ENCODE measurements around the gene MATN1. TPM values are rescaled to one million over a fixed set of nuclear protein-coding genes. Genes with fewer than 3 reads are reported as not detected.

MATN1 gene
- total RNA-seq, 2 donors from 2014 or later = 2.1 to 3.7 TPM

GRCh38 chr1:30718636-30719405 lies 4.6 kb downstream of the MATN1 start:
- peak overlapping the region; percentile 92 for H3K27ac Mint-ChIP-seq
- H3K4me3 Mint-ChIP-seq = peak overlapping the region; percentile 93
- H3K36me3 Mint-ChIP-seq (ENCODE audit: low read depth) = no peaks in the 10 kb centered on the region
- H3K9me3 ChIP-seq (ENCODE audit: control insufficient read depth, low read length, poor library complexity, severe bottlenecking) = no peaks in the 10 kb centered on the region
- H3K27me3 Mint-ChIP-seq = no peaks in the 10 kb centered on the region
- ATAC-seq (peak; percentile 73), DNase-seq (peak; percentile 73 to 80 (median 74))
- H3K4me1 Mint-ChIP-seq = peaks cover 21% of the 10 kb centered on the region

- no peaks in the 10 kb centered on the region for H3K27me3 Mint-ChIP-seq
- H3K36me3 Mint-ChIP-seq (ENCODE audit: low read depth) = no peaks in the 10 kb centered on the region
These were observed 5.2 kb downstream of the MATN1 start for GRCh38 chr1:30718091-30718635.

GRCh38 chr1:30716646-30717045 lies 6.7 kb downstream of the MATN1 start:
- Mint-ChIP-seq H3K27ac (no peak overlapping the region), H3K27me3 (no peaks in the 10 kb centered on the region), H3K4me1 (peaks cover 12% of the 10 kb centered on the region), H3K4me3 (no peak overlapping the region), H3K36me3 (ENCODE audit: low read depth) (no peaks in the 10 kb centered on the region)
- H3K9me3 ChIP-seq (ENCODE audit: control insufficient read depth, low read length, poor library complexity, severe bottlenecking) = no peaks in the 10 kb centered on the region
- no peak for ATAC-seq
- no peak for DNase-seq

More at GRCh38 chr1:30718091-30718635, 5.2 kb downstream of the MATN1 start:
- H3K4me3 Mint-ChIP-seq = peak overlapping the region; percentile 93
- peak; percentile 87 for ATAC-seq
- no peaks in the 10 kb centered on the region for H3K9me3 ChIP-seq (ENCODE audit: control insufficient read depth, low read length, poor library complexity, severe bottlenecking)
- H3K4me1 Mint-ChIP-seq = peaks cover 19% of the 10 kb centered on the region
- peak; percentile 97 to 100 (median 100) for DNase-seq
- H3K27ac Mint-ChIP-seq = peak overlapping the region; percentile 92

GRCh38 chr1:30715886-30716285 lies 7.5 kb downstream of the MATN1 start:
- no peaks in the 10 kb centered on the region for H3K9me3 ChIP-seq (ENCODE audit: control insufficient read depth, low read length, poor library complexity, severe bottlenecking)
- Mint-ChIP-seq H3K27ac (no peak overlapping the region), H3K4me1 (peaks cover 12% of the 10 kb centered on the region), H3K36me3 (ENCODE audit: low read depth) (no peaks in the 10 kb centered on the region), H3K4me3 (no peak overlapping the region), H3K27me3 (no peaks in the 10 kb centered on the region)
- ATAC-seq (no peak), DNase-seq (no peak)

DNA sequence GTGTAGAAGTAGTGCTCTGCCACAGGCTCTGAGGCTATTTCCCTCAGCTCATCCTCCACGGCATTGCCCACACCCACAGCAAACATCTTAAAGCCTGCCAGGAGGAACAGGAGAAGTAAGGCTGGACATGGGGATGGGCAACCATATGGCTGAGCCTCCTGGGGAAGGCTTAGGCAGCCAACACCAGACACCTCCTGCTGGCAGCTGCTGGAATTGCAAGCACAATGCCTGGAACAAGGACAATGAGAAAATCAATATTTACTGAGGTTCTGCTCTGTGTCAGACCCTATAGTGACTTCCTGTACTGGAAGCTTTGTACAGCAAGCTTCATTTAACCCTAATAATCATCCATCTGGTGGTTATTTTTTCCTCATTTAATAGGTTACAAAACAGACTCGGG lies 8.2 kb downstream of the MATN1 start:
- DNase-seq (no peak), ATAC-seq (no peak)
- Mint-ChIP-seq H3K4me1 (peaks cover 10% of the 10 kb centered on the region), H3K4me3 (no peak overlapping the region), H3K36me3 (ENCODE audit: low read depth) (no peaks in the 10 kb centered on the region), H3K27ac (no peak overlapping the region), H3K27me3 (no peaks in the 10 kb centered on the region)
- no peaks in the 10 kb centered on the region for H3K9me3 ChIP-seq (ENCODE audit: control insufficient read depth, low read length, poor library complexity, severe bottlenecking)

DNA sequence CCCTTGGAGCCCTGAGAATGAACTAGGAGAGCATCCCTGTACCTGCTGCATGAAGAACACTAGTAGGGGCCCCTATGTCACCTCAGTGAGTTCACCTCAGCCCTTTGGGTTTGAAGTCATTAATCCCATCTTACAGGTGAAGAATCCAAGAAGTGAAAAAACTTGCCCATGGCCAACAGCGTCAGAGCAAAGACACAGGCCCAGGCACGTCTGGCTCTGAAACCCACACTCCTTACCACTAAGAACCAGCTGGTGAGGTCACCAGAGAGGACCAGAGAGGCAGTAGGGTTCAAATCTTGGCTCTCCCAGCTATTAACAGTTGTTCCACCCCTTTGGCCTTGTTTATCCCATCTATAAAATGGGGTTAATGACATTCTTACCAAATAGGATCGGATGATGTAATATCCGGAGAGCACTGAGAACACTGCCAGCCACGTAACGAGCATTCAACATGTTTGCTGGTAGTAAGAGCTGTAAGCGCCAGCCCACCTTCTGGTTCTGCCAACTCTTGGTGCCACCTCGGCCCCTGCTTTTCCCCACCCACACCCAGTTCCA lies 8.8 kb downstream of the MATN1 start:
- ATAC-seq = no peak
- DNase-seq = no peak
- no peaks in the 10 kb centered on the region for H3K9me3 ChIP-seq (ENCODE audit: control insufficient read depth, low read length, poor library complexity, severe bottlenecking)
- Mint-ChIP-seq H3K4me3 (no peak overlapping the region), H3K27ac (no peak overlapping the region), H3K36me3 (ENCODE audit: low read depth) (no peaks in the 10 kb centered on the region), H3K4me1 (peaks cover 9% of the 10 kb centered on the region), H3K27me3 (peaks cover 5% of the 10 kb centered on the region)

- H3K36me3 Mint-ChIP-seq (ENCODE audit: low read depth) = no peaks in the 10 kb centered on the region
- H3K4me3 Mint-ChIP-seq = no peak overlapping the region
- H3K27ac Mint-ChIP-seq = no peak overlapping the region
These were observed 9.4 kb downstream of the MATN1 start for GRCh38 chr1:30714025-30714424.

DNA sequence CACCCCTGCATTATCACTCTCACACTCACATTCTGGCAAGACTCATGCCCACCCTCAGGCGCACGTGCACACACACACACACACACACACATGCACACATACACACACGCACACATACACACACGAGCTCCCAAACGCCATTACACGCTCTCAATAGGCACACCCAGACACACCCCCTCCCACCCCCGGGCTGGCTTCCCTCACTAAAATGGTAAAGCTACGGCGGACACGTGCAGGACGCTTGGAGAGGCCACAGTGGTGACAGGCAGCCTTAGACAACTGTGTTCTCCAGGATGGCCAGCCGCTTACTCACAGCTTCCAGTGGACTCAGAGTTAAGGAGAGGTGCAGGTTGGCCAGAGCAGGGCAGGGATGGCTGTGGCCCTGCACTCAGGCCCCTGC lies 10.1 kb downstream of the MATN1 start:
- no peaks in the 10 kb centered on the region for H3K9me3 ChIP-seq (ENCODE audit: control insufficient read depth, low read length, poor library complexity, severe bottlenecking)
- Mint-ChIP-seq H3K36me3 (ENCODE audit: low read depth) (no peaks in the 10 kb centered on the region), H3K4me3 (no peak overlapping the region), H3K4me1 (peaks cover 7% of the 10 kb centered on the region), H3K27ac (no peak overlapping the region), H3K27me3 (peaks cover 16% of the 10 kb centered on the region)
- DNase-seq (no peak), ATAC-seq (no peak)

More at GRCh38 chr1:30714025-30714424, 9.4 kb downstream of the MATN1 start:
- no peaks in the 10 kb centered on the region for H3K9me3 ChIP-seq (ENCODE audit: control insufficient read depth, low read length, poor library complexity, severe bottlenecking)
- ATAC-seq = no peak
- peaks cover 11% of the 10 kb centered on the region for H3K27me3 Mint-ChIP-seq
- peaks cover 7% of the 10 kb centered on the region for H3K4me1 Mint-ChIP-seq
- no peak for DNase-seq

- H3K4me1 Mint-ChIP-seq = peaks cover 5% of the 10 kb centered on the region
- H3K27ac Mint-ChIP-seq = no peak overlapping the region
- no peak for DNase-seq
- no peaks in the 10 kb centered on the region for H3K9me3 ChIP-seq (ENCODE audit: control insufficient read depth, low read length, poor library complexity, severe bottlenecking)
- no peak overlapping the region for H3K4me3 Mint-ChIP-seq
- H3K27me3 Mint-ChIP-seq = peaks cover 23% of the 10 kb centered on the region
- no peaks in the 10 kb centered on the region for H3K36me3 Mint-ChIP-seq (ENCODE audit: low read depth)
- no peak for ATAC-seq
These were observed 10.8 kb downstream of the MATN1 start for GRCh38 chr1:30712583-30712982.

- no peaks in the 10 kb centered on the region for H3K9me3 ChIP-seq (ENCODE audit: control insufficient read depth, low read length, poor library complexity, severe bottlenecking)
- peaks cover 24% of the 10 kb centered on the region for H3K27me3 Mint-ChIP-seq
- H3K36me3 Mint-ChIP-seq (ENCODE audit: low read depth) = no peaks in the 10 kb centered on the region
- ATAC-seq (no peak), DNase-seq (no peak)
- H3K27ac Mint-ChIP-seq = no peak overlapping the region
- H3K4me1 Mint-ChIP-seq = peaks cover 2% of the 10 kb centered on the region
- H3K4me3 Mint-ChIP-seq = no peak overlapping the region
These were observed 13.0 kb downstream of the MATN1 start for GRCh38 chr1:30710407-30710806.

GRCh38 chr1:30708361-30708728 lies 15.0 kb downstream of the MATN1 start:
- Mint-ChIP-seq H3K36me3 (ENCODE audit: low read depth) (peaks cover 3% of the 10 kb centered on the region), H3K4me3 (no peak overlapping the region), H3K27ac (no peak overlapping the region), H3K4me1 (peaks cover 2% of the 10 kb centered on the region), H3K27me3 (peaks cover 33% of the 10 kb centered on the region)
- no peaks in the 10 kb centered on the region for H3K9me3 ChIP-seq (ENCODE audit: control insufficient read depth, low read length, poor library complexity, severe bottlenecking)
- ATAC-seq (no peak), DNase-seq (no peak)

DNA sequence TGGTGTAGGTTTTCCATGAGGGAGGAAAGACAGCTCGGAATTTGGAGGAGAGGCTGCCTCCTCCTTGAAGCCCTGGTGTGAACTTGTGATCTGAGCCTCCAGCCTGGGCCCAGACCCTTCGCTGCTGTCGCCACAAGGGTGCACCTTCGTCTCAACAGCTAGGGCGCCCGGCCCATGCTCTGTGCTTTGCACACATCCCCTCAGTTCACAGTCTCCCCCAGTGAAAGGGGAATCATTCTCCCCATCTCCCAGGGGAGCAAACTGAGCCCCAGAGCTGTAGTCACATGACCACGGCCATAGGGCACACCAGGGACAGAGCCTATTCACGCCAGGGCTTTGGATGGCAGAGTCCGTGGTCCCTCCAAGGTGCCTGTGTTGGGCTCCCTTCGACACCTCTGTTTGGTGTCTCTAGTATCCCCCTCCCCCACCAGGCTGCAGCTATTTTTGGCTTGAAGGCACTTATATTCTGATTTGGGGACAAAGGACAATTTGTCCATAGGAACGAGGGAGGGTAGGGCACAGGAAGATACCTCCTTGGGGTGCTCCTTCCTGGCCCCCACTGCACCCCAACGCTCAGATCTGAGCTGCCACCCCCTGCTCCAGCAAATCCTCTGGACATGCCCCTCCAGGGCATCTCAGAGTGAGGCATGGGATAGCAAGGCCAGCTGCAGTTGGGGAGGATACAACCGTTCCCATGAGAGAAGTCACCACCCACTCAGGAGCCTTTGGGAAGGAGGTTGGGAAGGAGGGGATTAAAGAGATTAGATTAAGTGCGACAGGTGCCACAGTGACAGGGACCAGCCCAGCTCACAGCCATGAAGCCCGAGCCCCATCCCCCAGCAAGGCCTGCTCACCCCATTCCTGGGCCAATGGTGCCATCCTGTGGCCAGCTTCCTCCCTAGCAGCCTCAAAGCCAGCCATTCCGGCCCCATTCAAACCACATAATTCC lies 15.7 kb downstream of the MATN1 start:
- no peaks in the 10 kb centered on the region for H3K9me3 ChIP-seq (ENCODE audit: control insufficient read depth, low read length, poor library complexity, severe bottlenecking)
- no peak overlapping the region for H3K27ac Mint-ChIP-seq
- no peak overlapping the region for H3K4me3 Mint-ChIP-seq
- H3K36me3 Mint-ChIP-seq (ENCODE audit: low read depth) = peaks cover 3% of the 10 kb centered on the region
- peaks cover 2% of the 10 kb centered on the region for H3K4me1 Mint-ChIP-seq
- H3K27me3 Mint-ChIP-seq = peaks cover 33% of the 10 kb centered on the region
- ATAC-seq = peak; percentile 89
- peak in 2 of 3 donors; percentile 38 to 49 for DNase-seq

DNA sequence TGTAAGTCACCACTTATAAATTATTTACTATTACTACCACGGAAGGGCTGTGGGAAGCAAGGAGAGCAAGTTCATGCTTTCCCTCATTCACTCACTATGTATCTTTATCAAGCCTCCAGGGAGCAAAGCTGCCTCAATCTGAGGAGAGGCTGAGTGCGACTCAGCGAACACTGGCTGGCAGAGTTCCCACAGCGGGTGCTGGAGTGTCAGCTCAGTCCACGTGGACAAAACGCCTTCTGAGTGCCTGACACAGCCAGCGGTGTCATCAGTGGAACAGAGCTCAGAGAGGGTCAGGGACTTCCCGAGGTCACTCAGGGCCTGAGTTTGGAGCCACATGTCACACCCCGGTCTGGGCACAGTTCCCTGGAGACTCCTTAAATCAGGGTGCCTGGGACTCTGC lies 16.9 kb downstream of the MATN1 start:
- Mint-ChIP-seq H3K27ac (no peak overlapping the region), H3K27me3 (peaks cover 33% of the 10 kb centered on the region), H3K4me3 (no peak overlapping the region), H3K36me3 (ENCODE audit: low read depth) (peaks cover 3% of the 10 kb centered on the region), H3K4me1 (peaks cover 2% of the 10 kb centered on the region)
- DNase-seq (no peak), ATAC-seq (no peak)
- no peaks in the 10 kb centered on the region for H3K9me3 ChIP-seq (ENCODE audit: control insufficient read depth, low read length, poor library complexity, severe bottlenecking)
